ENCODE data around the gene C1QTNF2. TPM values are rescaled to one million over a fixed set of nuclear protein-coding genes. Genes with fewer than 3 reads are reported as not detected.

C1QTNF2 gene
- total RNA-seq, 1 donor from 2014 or later: not detected

- Mint-ChIP-seq H3K27ac (no peak overlapping the region), H3K27me3 (peaks cover 5% of the 10 kb centered on the region), H3K36me3 (ENCODE audit: low read depth) (no peaks in the 10 kb centered on the region), H3K4me1 (no peaks in the 10 kb centered on the region), H3K9me3 (no peaks in the 10 kb centered on the region), H3K4me3 (no peak overlapping the region)
- intact Hi-C loops (cut with micrococcal nuclease): no loop called here
- no peak for ATAC-seq (ENCODE audit: low read depth)
- ChIA-PET CTCF (no interaction called here), POLR2A (no interaction called here)
- no peak for TF ChIP-seq CTCF (IDR thresholded peaks at IDR 0.05)
- no peak for DNase-seq
These were observed 72.2 kb downstream of the C1QTNF2 start for GRCh38 chr5:160298189-160298588.

- Mint-ChIP-seq H3K4me1 (no peaks in the 10 kb centered on the region), H3K27me3 (peaks cover 5% of the 10 kb centered on the region), H3K9me3 (no peaks in the 10 kb centered on the region), H3K4me3 (no peak overlapping the region), H3K27ac (no peak overlapping the region), H3K36me3 (ENCODE audit: low read depth) (no peaks in the 10 kb centered on the region)
- no peak for TF ChIP-seq CTCF (IDR thresholded peaks at IDR 0.05)
- POLR2A ChIA-PET: no interaction called here
- CTCF ChIA-PET: no interaction called here
- DNase-seq (no peak), ATAC-seq (ENCODE audit: low read depth) (no peak)
- intact Hi-C loops (cut with micrococcal nuclease): no loop called here
These were observed 72.7 kb downstream of the C1QTNF2 start for GRCh38 chr5:160297776-160298175.

Other genes with a start within 250 kb of the C1QTNF2 start
- not detected in 2 replicates for gene FABP6, start 141.1 kb downstream of the C1QTNF2 start, total RNA-seq
- gene CCNJL, start 58.1 kb downstream of the C1QTNF2 start, total RNA-seq: 0.09 TPM in 1 of 2 replicates, not detected in the other
- 0.44 and 0.66 TPM in 2 replicates for gene FAM200C, start 29.4 kb upstream of the C1QTNF2 start, total RNA-seq
- gene SLU7, start 48.5 kb upstream of the C1QTNF2 start, total RNA-seq: 58.5 and 59.3 TPM in 2 replicates
- 15.3 and 16.8 TPM in 2 replicates for gene PTTG1, start 51.2 kb upstream of the C1QTNF2 start, total RNA-seq